T-cell (primary cell): ENCODE results near the gene BPIFA2. TPM values are rescaled to one million over a fixed set of nuclear protein-coding genes. Genes with fewer than 3 reads are reported as not detected.

Source experiments
- ATAC-seq, 4 experiments: fragments of 200-7000 bp in 3 of 4; fragments of 150-1000 bp in 1 of 4; cut with Tn5 transposase; replicated peaks in 1 of 4; 1 replicate in 3 of 4; 2 replicates in 1 of 4; pipeline ENCODE4 v1.10.0; 2021; ENCODE audit warnings: moderate library complexity in 3 of 4, mild to moderate bottlenecking in 2 of 4, moderate number of reproducible peaks in 1 of 4
- CTCF ChIA-PET, 2 donors: fragments of 300-600 bp; sonication (Branson Sonifier 250); formaldehyde crosslinking; loops; one replicate each; lab custom pipeline; 2022; ENCODE audit warnings: antibody characterized with exemption in 2 of 2; lab: Charles Lee
- POLR2A ChIA-PET, 2 donors: fragments of 300-600 bp; sonication (Branson Sonifier 250); formaldehyde crosslinking; loops; one replicate each; lab custom pipeline; 2022; ENCODE audit warnings: antibody characterized with exemption in 2 of 2; lab: Charles Lee
- DNase-seq, 35 experiments: peaks; one replicate each; pipeline versions ENCODE4 v3.0.0 to v3.0.0-alpha.2; 2013 to 2023
- H3K27ac ChIP-seq: one replicate; pipeline ENCODE4 v1.5.1; 2013; ENCODE audit warnings: low read length
- H3K27me3 ChIP-seq, 2 experiments: replicated peaks in 1 of 2; 1 replicate in 1 of 2; 2 replicates in 1 of 2; pipeline versions ENCODE4 v1.6.1 to v1.7.0; 2013; ENCODE audit warnings: low read length in 1 of 2, mixed read lengths in 1 of 2; ENCODE audit not compliant: control insufficient read depth in 2 of 2, insufficient read depth in 2 of 2; ENCODE audit errors: extremely low read depth in 1 of 2
- H3K36me3 ChIP-seq, 2 donors: 1 replicate in 1 of 2; 2 replicates in 1 of 2; pipeline versions ENCODE4 v1.6.1 to v1.7.0; 2013; ENCODE audit warnings: low read length in 1 of 2; ENCODE audit not compliant: control insufficient read depth in 2 of 2, insufficient read depth in 1 of 2; ENCODE audit errors: extremely low read depth in 1 of 2
- H3K4me1 ChIP-seq, 2 experiments: 1 replicate in 1 of 2; 2 replicates in 1 of 2; pipeline versions ENCODE4 v1.6.1 to v1.7.0; 2013; ENCODE audit warnings: low read length in 2 of 2, mixed read lengths in 1 of 2; ENCODE audit not compliant: insufficient read depth in 2 of 2, control insufficient read depth in 1 of 2; ENCODE audit errors: extremely low read depth in 1 of 2
- H3K4me3 ChIP-seq, 2 donors: 1 replicate in 1 of 2; 2 replicates in 1 of 2; pipeline versions ENCODE4 v1.5.1 to v1.7.0; 2013; ENCODE audit warnings: mild to moderate bottlenecking in 2 of 2, low read length in 1 of 2, moderate library complexity in 1 of 2; ENCODE audit not compliant: control insufficient read depth in 1 of 2; ENCODE audit errors: extremely low read depth in 1 of 2
- H3K9me3 ChIP-seq: 2 replicates; pipeline ENCODE4 v1.7.0; 2013
- H3K27ac Mint-ChIP-seq, 2 donors: one replicate each; pipeline ENCODE4 v1.8.0; 2020 to 2021; ENCODE audit warnings: mild to moderate bottlenecking in 2 of 2, mixed read lengths in 2 of 2
- H3K27me3 Mint-ChIP-seq, 2 donors: one replicate each; pipeline ENCODE4 v1.8.0; 2021 to 2022; ENCODE audit warnings: mixed read lengths in 2 of 2
- H3K36me3 Mint-ChIP-seq: one replicate; pipeline ENCODE4 v1.8.0; 2021; ENCODE audit warnings: mixed read lengths
- H3K4me1 Mint-ChIP-seq, 3 donors: one replicate each; pipeline ENCODE4 v1.8.0; 2020 to 2022; ENCODE audit warnings: mixed read lengths in 3 of 3, mild to moderate bottlenecking in 1 of 3
- H3K4me3 Mint-ChIP-seq, 3 donors: one replicate each; pipeline ENCODE4 v1.8.0; 2020 to 2022; ENCODE audit warnings: mild to moderate bottlenecking in 3 of 3, mixed read lengths in 3 of 3, moderate library complexity in 3 of 3
- H3K9me3 Mint-ChIP-seq, 3 donors: one replicate each; pipeline ENCODE4 v1.8.0; 2020 to 2022; ENCODE audit warnings: mixed read lengths in 3 of 3
- WGBS: methylation state at CpG from one replicate; pipeline ENCODE4 v1.1.5; 2013; ENCODE audit warnings: missing lambda C conversion rate; ENCODE audit not compliant: insufficient coverage; 5-methylcytosine and 5-hydroxymethylcytosine counted together
- total RNA-seq, 35 experiments: library from RNA in 6 of 35; stranded (reverse) in 6 of 35; fragments of 120-200 nt in 1 of 35; gene quantifications; one replicate each; pipeline versions ENCODE4 v1.2.1 to v1.2.4 and lab custom pipeline; 2013 to 2026

The BPIFA2 gene
- total RNA-seq, 5 donors from 2014 or later (not counting 1 experiment from before 2014, with no cell fraction given), result not detected

DNA sequence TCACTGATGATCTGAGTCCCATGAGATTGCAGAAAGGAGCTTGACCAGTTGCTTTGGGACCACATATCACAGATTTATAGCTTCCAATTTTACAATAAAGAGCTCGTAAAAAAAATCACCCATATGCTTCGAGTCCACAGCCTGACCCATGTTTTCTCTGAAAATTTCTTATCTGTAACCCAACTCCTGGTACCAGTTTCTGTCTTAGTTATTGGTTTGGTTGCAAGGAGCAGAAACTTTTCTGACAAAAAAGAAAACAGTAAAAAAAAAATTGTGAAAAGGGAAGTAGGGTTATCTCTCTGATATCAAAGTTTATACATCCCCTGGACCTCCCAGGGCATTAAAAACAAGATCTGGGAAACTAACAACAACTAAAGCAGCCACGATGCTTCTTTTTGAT, 30.8 kb upstream of the BPIFA2 start:
- CTCF ChIA-PET, result no interaction called here
- H3K4me1 Mint-ChIP-seq, result no peaks in the 10 kb centered on the region
- Histone ChIP-seq H3K27me3 (peaks cover 0 to 10% of the 10 kb centered on the region in 2 experiments), H3K4me1 (no peaks in the 10 kb centered on the region), H3K9me3 (no peaks in the 10 kb centered on the region), H3K27ac (no peak overlapping the region), H3K36me3 (no peaks in the 10 kb centered on the region), H3K4me3 (no peak overlapping the region)
- DNase-seq (no peak), ATAC-seq (no peak)
- no peaks in the 10 kb centered on the region for H3K36me3 Mint-ChIP-seq
- H3K27ac Mint-ChIP-seq, result no peak overlapping the region
- no peak overlapping the region for H3K4me3 Mint-ChIP-seq
- H3K27me3 Mint-ChIP-seq, result peaks cover 0 to 1% of the 10 kb centered on the region in 2 donors
- no CpG with 5 or more reads among the region's 3 CpGs for WGBS
- POLR2A ChIA-PET, result no interaction called here
- H3K9me3 Mint-ChIP-seq, result peaks cover 0 to 6% (median 0%) of the 10 kb centered on the region in 3 donors

DNA sequence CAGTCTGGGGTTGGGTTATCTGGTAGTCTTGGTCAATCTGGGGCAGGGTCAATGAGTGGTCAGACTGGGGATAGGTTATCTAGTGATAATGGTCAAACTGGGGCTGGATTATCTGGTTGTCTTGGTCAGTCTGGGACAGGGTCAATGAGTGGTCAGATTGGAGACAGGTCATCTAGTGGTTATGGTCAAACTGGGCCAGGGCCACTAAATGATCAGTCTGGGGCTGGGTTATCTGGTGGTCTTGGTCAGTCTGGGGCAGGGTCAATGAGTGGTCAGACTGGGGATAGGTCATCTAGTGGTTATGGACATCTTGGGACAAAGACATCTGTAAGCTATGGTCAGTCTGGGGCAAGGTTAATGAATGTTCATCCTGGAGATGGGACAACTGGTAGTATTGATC, 28.5 kb upstream of the BPIFA2 start:
- Mint-ChIP-seq H3K4me3 (no peak overlapping the region), H3K9me3 (peaks cover 0 to 6% (median 0%) of the 10 kb centered on the region in 3 donors), H3K27me3 (peaks cover 0 to 4% of the 10 kb centered on the region in 2 donors), H3K4me1 (no peaks in the 10 kb centered on the region), H3K36me3 (no peaks in the 10 kb centered on the region), H3K27ac (no peak overlapping the region)
- CTCF ChIA-PET, result no interaction called here
- DNase-seq, result no peak
- Histone ChIP-seq H3K27ac (no peak overlapping the region), H3K4me1 (no peaks in the 10 kb centered on the region), H3K27me3 (no peaks in the 10 kb centered on the region), H3K4me3 (no peak overlapping the region), H3K9me3 (no peaks in the 10 kb centered on the region), H3K36me3 (no peaks in the 10 kb centered on the region)
- no peak for ATAC-seq
- POLR2A ChIA-PET, result no interaction called here

DNA sequence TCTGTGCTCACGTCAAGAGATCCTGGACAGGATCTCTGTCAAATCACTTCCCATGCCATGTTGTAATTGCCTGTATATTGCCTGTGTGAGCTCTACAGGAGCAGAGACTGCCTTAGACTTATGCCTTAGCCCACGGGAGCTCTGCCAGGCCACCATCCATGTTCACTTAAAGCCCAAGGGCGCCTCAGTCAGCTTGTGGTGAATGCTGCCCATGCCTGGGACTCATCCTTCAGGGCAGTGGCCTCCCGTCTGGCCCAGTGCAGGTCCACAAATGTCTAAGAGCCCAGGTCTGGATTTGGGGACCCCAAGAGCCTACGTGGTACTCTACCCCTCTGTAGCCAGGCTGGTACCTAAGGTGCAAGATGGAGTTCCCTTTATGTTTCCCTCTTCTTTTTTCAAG, 22.4 kb upstream of the BPIFA2 start:
- ChIA-PET POLR2A (no interaction called here), CTCF (no interaction called here)
- Histone ChIP-seq H3K4me3 (no peak overlapping the region), H3K9me3 (no peaks in the 10 kb centered on the region), H3K27ac (no peak overlapping the region), H3K4me1 (no peaks in the 10 kb centered on the region), H3K36me3 (no peaks in the 10 kb centered on the region), H3K27me3 (peaks cover 0 to 13% of the 10 kb centered on the region in 2 experiments)
- WGBS, result 62% methylated on average over 2 of the region's 5 CpGs
- no peaks in the 10 kb centered on the region for H3K36me3 Mint-ChIP-seq
- peaks cover 29 to 39% of the 10 kb centered on the region in 2 donors for H3K27me3 Mint-ChIP-seq
- DNase-seq, result no peak
- H3K27ac Mint-ChIP-seq, result no peak overlapping the region
- H3K4me1 Mint-ChIP-seq, result no peaks in the 10 kb centered on the region
- no peaks in the 10 kb centered on the region for H3K9me3 Mint-ChIP-seq
- no peak for ATAC-seq
- no peak overlapping the region for H3K4me3 Mint-ChIP-seq

DNA sequence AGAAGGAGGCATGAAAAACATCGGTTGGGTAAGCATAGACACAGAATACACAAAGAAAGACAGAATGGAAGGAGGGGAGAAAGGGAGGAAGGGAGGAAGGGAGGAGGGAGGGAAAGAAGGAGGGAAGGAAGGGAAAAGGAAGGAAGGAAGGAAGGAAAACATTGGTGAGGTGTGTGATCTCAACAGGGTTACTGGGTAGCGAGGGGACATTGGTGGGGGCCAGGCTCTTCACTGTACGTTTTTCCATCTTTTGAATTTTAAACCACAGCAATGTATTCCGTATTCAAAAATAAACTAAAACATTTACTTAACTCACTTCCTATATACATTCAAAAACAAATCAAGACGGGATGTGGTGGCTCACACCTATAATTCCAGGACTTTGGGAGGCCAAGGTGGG, 20.7 kb upstream of the BPIFA2 start:
- peaks cover 31 to 41% of the 10 kb centered on the region in 2 donors for H3K27me3 Mint-ChIP-seq
- CTCF ChIA-PET, result no interaction called here

DNA sequence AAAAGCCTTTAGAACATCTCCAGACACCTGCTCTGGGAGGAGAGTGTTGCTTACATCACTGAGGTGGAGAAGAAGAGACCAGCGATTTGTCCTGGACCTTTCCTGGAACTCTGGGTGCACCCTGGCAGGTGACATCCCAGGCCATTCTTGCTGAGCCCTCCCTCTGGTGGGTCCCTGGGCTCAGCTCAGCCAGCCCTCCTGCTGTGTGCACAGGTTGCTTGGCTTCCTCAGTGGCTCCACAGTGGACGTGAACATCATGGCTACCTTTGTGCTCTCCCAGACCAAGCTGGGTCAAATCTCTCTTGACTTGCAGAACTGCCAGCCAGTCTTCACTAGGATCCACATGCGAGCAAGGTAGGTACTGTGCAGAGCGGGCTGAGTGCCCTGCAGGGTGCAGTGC, 19.9 kb upstream of the BPIFA2 start:
- Histone ChIP-seq H3K27ac (no peak overlapping the region), H3K9me3 (no peaks in the 10 kb centered on the region), H3K4me3 (no peak overlapping the region), H3K4me1 (no peaks in the 10 kb centered on the region), H3K36me3 (no peaks in the 10 kb centered on the region), H3K27me3 (peaks cover 0 to 20% of the 10 kb centered on the region in 2 experiments)
- H3K27ac Mint-ChIP-seq, result no peak overlapping the region
- DNase-seq, result no peak
- H3K27me3 Mint-ChIP-seq, result peaks cover 34 to 48% of the 10 kb centered on the region in 2 donors
- no peaks in the 10 kb centered on the region for H3K36me3 Mint-ChIP-seq
- 79% methylated on average over 4 of the region's 4 CpGs for WGBS
- no peak overlapping the region for H3K4me3 Mint-ChIP-seq
- ChIA-PET POLR2A (no interaction called here), CTCF (no interaction called here)
- no peak for ATAC-seq
- H3K9me3 Mint-ChIP-seq, result no peaks in the 10 kb centered on the region
- H3K4me1 Mint-ChIP-seq, result no peaks in the 10 kb centered on the region

More for the DNA sequence above, 20.7 kb upstream of the BPIFA2 start:
- no peaks in the 10 kb centered on the region for H3K36me3 Mint-ChIP-seq
- Histone ChIP-seq H3K27ac (no peak overlapping the region), H3K4me3 (no peak overlapping the region), H3K36me3 (no peaks in the 10 kb centered on the region), H3K9me3 (no peaks in the 10 kb centered on the region), H3K27me3 (peaks cover 0 to 13% of the 10 kb centered on the region in 2 experiments), H3K4me1 (no peaks in the 10 kb centered on the region)
- no peak overlapping the region for H3K27ac Mint-ChIP-seq
- H3K4me1 Mint-ChIP-seq, result no peaks in the 10 kb centered on the region
- no peaks in the 10 kb centered on the region for H3K9me3 Mint-ChIP-seq
- no peak for ATAC-seq
- no peak overlapping the region for H3K4me3 Mint-ChIP-seq
- POLR2A ChIA-PET, result no interaction called here
- WGBS, result 67% methylated on average over 1 of the region's 5 CpGs
- DNase-seq, result no peak

- Mint-ChIP-seq H3K36me3 (no peaks in the 10 kb centered on the region), H3K27ac (no peak overlapping the region), H3K4me1 (no peaks in the 10 kb centered on the region), H3K27me3 (peaks cover 22 to 35% of the 10 kb centered on the region in 2 donors), H3K4me3 (no peak overlapping the region), H3K9me3 (no peaks in the 10 kb centered on the region)
- Histone ChIP-seq H3K27me3 (peaks cover 0 to 11% of the 10 kb centered on the region in 2 experiments), H3K36me3 (no peaks in the 10 kb centered on the region), H3K27ac (no peak overlapping the region), H3K4me1 (no peaks in the 10 kb centered on the region), H3K4me3 (no peak overlapping the region), H3K9me3 (no peaks in the 10 kb centered on the region)
- ChIA-PET CTCF (interaction anchor here in 1 of 2 donors (0.7 kb wide), 1 partner anchor 262 kb away, joined by 3 read pairs; no protein-coding TSS in a partner anchor), POLR2A (no interaction called here)
- no peak for DNase-seq
- 89% methylated on average over 5 of the region's 6 CpGs for WGBS
- ATAC-seq, result no peak
Measured at GRCh38 chr20:33154252-33154651, 13.7 kb upstream of the BPIFA2 start.
